HTR-8/SVneo (cell line): ENCODE data around the gene CACNA1D.

Source experiments
- DNase-seq: peaks from one replicate; pipeline ENCODE4 v3.0.0; 2011; ENCODE audit warnings: low spot score, mixed read lengths; ENCODE audit not compliant: insufficient read length
- FAIRE-seq: peaks from 2 replicates; lab custom pipeline; 2011; peaks lifted over from hg19 to GRCh38; lab: Jason Lieb, UNC

Gene CACNA1D

GRCh38 chr3:53726643-53727042 is 232.2 kb downstream of the CACNA1D start:
- FAIRE-seq = no peak

GRCh38 chr3:53728606-53729005 is 234.2 kb downstream of the CACNA1D start:
- DNase-seq (no peak), FAIRE-seq (no peak)

More at GRCh38 chr3:53726643-53727042, 232.2 kb downstream of the CACNA1D start:
- no peak for DNase-seq

- FAIRE-seq = no peak
- no peak for DNase-seq
Measured at GRCh38 chr3:53729159-53729558, 234.7 kb downstream of the CACNA1D start.

GRCh38 chr3:53729618-53730017 is 235.2 kb downstream of the CACNA1D start:
- no peak for FAIRE-seq
- DNase-seq = no peak

GRCh38 chr3:53730576-53730975 is 236.2 kb downstream of the CACNA1D start:
- DNase-seq = no peak

GRCh38 chr3:53731934-53732624 is 237.7 kb downstream of the CACNA1D start:
- DNase-seq (no peak), FAIRE-seq (no peak)

More at GRCh38 chr3:53730576-53730975, 236.2 kb downstream of the CACNA1D start:
- FAIRE-seq = no peak

GRCh38 chr3:53733446-53733845 is 239.0 kb downstream of the CACNA1D start:
- DNase-seq (no peak), FAIRE-seq (no peak)

- DNase-seq (no peak), FAIRE-seq (no peak)
Measured at GRCh38 chr3:53739966-53740365, 245.6 kb downstream of the CACNA1D start.

GRCh38 chr3:53740956-53741355 is 246.5 kb downstream of the CACNA1D start:
- DNase-seq (no peak), FAIRE-seq (no peak)

GRCh38 chr3:53744351-53744750 is 249.9 kb downstream of the CACNA1D start:
- DNase-seq = no peak
- FAIRE-seq = no peak

- FAIRE-seq (no peak), DNase-seq (no peak)
Measured at GRCh38 chr3:53747559-53747958, 253.1 kb downstream of the CACNA1D start.

- no peak for FAIRE-seq
- no peak for DNase-seq
Measured at GRCh38 chr3:53748512-53749271, 254.3 kb downstream of the CACNA1D start.

- DNase-seq (no peak), FAIRE-seq (no peak)
Measured at GRCh38 chr3:53749448-53749847, 255.0 kb downstream of the CACNA1D start.

- FAIRE-seq (no peak), DNase-seq (no peak)
Measured at GRCh38 chr3:53750253-53751210, 256.1 kb downstream of the CACNA1D start.

GRCh38 chr3:53753518-53754183 is 259.2 kb downstream of the CACNA1D start:
- no peak for FAIRE-seq

GRCh38 chr3:53754325-53754724 is 259.9 kb downstream of the CACNA1D start:
- no peak for DNase-seq
- FAIRE-seq = no peak

More at GRCh38 chr3:53753518-53754183, 259.2 kb downstream of the CACNA1D start:
- no peak for DNase-seq

- FAIRE-seq (no peak), DNase-seq (no peak)
Measured at GRCh38 chr3:53758846-53759245, 264.4 kb downstream of the CACNA1D start.

GRCh38 chr3:53763353-53763752 is 268.9 kb downstream of the CACNA1D start:
- FAIRE-seq (no peak), DNase-seq (no peak)

GRCh38 chr3:53764026-53764775 is 269.8 kb downstream of the CACNA1D start:
- DNase-seq (no peak), FAIRE-seq (no peak)
